ENCODE measurements around the gene SMYD3. TPM values are rescaled to one million over a fixed set of nuclear protein-coding genes. Genes with fewer than 3 reads are reported as not detected.

SMYD3 gene
- total and polyA plus RNA-seq, 2 of the 13 experiments (the other 11 are each of a cell fraction or from before 2014, with no cell fraction given) = 27.7 to 35.8 TPM

DNA sequence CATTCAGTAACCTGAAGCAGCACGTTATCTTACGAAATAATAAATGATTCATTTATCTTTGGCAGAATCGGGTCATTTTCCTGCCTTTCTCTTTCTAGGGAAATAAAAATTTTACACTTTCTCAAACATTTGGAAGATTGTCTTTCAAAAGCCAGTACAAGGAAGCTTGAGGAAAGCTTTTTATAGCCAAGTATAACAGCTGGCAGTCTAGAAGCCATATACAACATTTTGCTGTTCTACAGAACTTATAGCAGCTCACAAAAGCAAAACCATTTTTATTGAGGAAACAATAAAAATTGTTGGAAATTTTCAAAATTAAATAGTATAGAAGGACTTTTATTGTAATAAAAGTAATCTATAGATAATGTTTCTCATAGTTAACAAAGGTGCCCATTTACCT lies 448.6 kb downstream of the SMYD3 start:
- H2AFZ ChIP-seq (ENCODE audit: low read length) = no peak overlapping the region
- CTCF ChIA-PET (ENCODE audit: low intra/inter-chr PET ratio, low total read pairs) = no interaction called here
- no peak for DNase-seq (ENCODE audit: low spot score)
- H3K9me3 ChIP-seq (ENCODE audit: low read length) = no peaks in the 10 kb centered on the region
- FAIRE-seq = no peak
- no peak overlapping the region for H3K27ac ChIP-seq (ENCODE audit: extremely low read length, insufficient read depth, low read length)
- POLR2A ChIA-PET = no interaction called here
- H3K36me3 ChIP-seq (replicated peaks in 1 of 2; ENCODE audit: control insufficient read depth in 1 of 2, insufficient read depth in 2 of 2, low read length in 2 of 2) = no peaks in the 10 kb centered on the region
- intact Hi-C loops (cut with micrococcal nuclease; ENCODE audit: unreplicated experiment) (no loop called here), in situ Hi-C loops (cut with HindIII; ENCODE audit: extremely low pct_ligation_motif_present, low pct_unique_long_range_greater_than_20kb) (no loop called here)
- H3K27me3 ChIP-seq (ENCODE audit: control insufficient read depth in 1 of 2, insufficient read depth in 2 of 2, low read length in 2 of 2) = no peaks in the 10 kb centered on the region
- H3K9ac ChIP-seq (ENCODE audit: insufficient read depth, low read depth, low read length) = no peak overlapping the region
- no peaks in the 10 kb centered on the region for H3K4me1 ChIP-seq (ENCODE audit: insufficient read depth, low read length)
- no peaks in the 10 kb centered on the region for H3K79me2 ChIP-seq (ENCODE audit: insufficient read depth, low read length)
- H3K4me2 ChIP-seq (ENCODE audit: low read depth, low read length) = no peak overlapping the region
- H3K4me3 ChIP-seq (replicated peaks in 1 of 3; ENCODE audit: insufficient read depth in 1 of 3, low read depth in 2 of 3, low read length in 3 of 3) = no peak overlapping the region
- ATAC-seq = no peak
- no TSS peak for BruUV-seq (replicated peaks)
- 96% methylated on average over 3 of the region's 3 CpGs for WGBS (ENCODE audit: low lambda C conversion rate)
- no peaks in the 10 kb centered on the region for H4K20me1 ChIP-seq (ENCODE audit: insufficient read depth, low read length)
- TF ChIP-seq MYNN (CRISPR knock-in tag; IDR thresholded peaks at IDR 0.05; ENCODE audit: low read depth) (no peak), ZNF256 (CRISPR knock-in tag; conservative IDR thresholded peaks at IDR 0.05) (no peak), TP53 (CRISPR knock-in tag; conservative IDR thresholded peaks at IDR 0.05) (no peak), HNRNPL (IDR thresholded peaks at IDR 0.05; ENCODE audit: low read depth, low read length) (no peak), ZNF589 (CRISPR knock-in tag; conservative IDR thresholded peaks at IDR 0.05) (no peak), PHF8 (CRISPR knock-in tag; IDR thresholded peaks at IDR 0.05) (no peak), KMT2B (CRISPR knock-in tag; IDR thresholded peaks at IDR 0.05) (no peak), ARNT2 (CRISPR knock-in tag; IDR thresholded peaks at IDR 0.05; ENCODE audit: low read depth) (no peak), KLF16 (CRISPR knock-in tag; IDR thresholded peaks at IDR 0.05) (no peak), TOE1 (CRISPR knock-in tag; IDR thresholded peaks at IDR 0.05) (no peak), SRF (IDR thresholded peaks at IDR 0.05; ENCODE audit: low read depth, low read length) (no peak), TEAD2 (CRISPR knock-in tag; IDR thresholded peaks at IDR 0.05) (no peak)
- TF ChIP-seq, protein P1, sequence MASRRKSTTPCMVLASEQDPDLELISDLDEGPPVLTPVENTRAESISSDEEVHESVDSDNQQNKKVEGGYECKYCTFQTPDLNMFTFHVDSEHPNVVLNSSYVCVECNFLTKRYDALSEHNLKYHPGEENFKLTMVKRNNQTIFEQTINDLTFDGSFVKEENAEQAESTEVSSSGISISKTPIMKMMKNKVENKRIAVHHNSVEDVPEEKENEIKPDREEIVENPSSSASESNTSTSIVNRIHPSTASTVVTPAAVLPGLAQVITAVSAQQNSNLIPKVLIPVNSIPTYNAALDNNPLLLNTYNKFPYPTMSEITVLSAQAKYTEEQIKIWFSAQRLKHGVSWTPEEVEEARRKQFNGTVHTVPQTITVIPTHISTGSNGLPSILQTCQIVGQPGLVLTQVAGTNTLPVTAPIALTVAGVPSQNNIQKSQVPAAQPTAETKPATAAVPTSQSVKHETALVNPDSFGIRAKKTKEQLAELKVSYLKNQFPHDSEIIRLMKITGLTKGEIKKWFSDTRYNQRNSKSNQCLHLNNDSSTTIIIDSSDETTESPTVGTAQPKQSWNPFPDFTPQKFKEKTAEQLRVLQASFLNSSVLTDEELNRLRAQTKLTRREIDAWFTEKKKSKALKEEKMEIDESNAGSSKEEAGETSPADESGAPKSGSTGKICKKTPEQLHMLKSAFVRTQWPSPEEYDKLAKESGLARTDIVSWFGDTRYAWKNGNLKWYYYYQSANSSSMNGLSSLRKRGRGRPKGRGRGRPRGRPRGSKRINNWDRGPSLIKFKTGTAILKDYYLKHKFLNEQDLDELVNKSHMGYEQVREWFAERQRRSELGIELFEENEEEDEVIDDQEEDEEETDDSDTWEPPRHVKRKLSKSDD (CRISPR knock-in tag; IDR thresholded peaks at IDR 0.05; ENCODE audit: low read depth) = no peak
- TF ChIP-seq, protein P2, sequence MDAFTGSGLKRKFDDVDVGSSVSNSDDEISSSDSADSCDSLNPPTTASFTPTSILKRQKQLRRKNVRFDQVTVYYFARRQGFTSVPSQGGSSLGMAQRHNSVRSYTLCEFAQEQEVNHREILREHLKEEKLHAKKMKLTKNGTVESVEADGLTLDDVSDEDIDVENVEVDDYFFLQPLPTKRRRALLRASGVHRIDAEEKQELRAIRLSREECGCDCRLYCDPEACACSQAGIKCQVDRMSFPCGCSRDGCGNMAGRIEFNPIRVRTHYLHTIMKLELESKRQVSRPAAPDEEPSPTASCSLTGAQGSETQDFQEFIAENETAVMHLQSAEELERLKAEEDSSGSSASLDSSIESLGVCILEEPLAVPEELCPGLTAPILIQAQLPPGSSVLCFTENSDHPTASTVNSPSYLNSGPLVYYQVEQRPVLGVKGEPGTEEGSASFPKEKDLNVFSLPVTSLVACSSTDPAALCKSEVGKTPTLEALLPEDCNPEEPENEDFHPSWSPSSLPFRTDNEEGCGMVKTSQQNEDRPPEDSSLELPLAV (CRISPR knock-in tag; conservative IDR thresholded peaks at IDR 0.05; ENCODE audit: low read depth) = no peak
- TF ChIP-seq, protein P3, sequence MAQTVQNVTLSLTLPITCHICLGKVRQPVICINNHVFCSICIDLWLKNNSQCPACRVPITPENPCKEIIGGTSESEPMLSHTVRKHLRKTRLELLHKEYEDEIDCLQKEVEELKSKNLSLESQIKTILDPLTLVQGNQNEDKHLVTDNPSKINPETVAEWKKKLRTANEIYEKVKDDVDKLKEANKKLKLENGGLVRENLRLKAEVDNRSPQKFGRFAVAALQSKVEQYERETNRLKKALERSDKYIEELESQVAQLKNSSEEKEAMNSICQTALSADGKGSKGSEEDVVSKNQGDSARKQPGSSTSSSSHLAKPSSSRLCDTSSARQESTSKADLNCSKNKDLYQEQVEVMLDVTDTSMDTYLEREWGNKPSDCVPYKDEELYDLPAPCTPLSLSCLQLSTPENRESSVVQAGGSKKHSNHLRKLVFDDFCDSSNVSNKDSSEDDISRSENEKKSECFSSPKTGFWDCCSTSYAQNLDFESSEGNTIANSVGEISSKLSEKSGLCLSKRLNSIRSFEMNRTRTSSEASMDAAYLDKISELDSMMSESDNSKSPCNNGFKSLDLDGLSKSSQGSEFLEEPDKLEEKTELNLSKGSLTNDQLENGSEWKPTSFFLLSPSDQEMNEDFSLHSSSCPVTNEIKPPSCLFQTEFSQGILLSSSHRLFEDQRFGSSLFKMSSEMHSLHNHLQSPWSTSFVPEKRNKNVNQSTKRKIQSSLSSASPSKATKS (CRISPR knock-in tag; IDR thresholded peaks at IDR 0.05) = no peak
- TF ChIP-seq, protein P4, sequence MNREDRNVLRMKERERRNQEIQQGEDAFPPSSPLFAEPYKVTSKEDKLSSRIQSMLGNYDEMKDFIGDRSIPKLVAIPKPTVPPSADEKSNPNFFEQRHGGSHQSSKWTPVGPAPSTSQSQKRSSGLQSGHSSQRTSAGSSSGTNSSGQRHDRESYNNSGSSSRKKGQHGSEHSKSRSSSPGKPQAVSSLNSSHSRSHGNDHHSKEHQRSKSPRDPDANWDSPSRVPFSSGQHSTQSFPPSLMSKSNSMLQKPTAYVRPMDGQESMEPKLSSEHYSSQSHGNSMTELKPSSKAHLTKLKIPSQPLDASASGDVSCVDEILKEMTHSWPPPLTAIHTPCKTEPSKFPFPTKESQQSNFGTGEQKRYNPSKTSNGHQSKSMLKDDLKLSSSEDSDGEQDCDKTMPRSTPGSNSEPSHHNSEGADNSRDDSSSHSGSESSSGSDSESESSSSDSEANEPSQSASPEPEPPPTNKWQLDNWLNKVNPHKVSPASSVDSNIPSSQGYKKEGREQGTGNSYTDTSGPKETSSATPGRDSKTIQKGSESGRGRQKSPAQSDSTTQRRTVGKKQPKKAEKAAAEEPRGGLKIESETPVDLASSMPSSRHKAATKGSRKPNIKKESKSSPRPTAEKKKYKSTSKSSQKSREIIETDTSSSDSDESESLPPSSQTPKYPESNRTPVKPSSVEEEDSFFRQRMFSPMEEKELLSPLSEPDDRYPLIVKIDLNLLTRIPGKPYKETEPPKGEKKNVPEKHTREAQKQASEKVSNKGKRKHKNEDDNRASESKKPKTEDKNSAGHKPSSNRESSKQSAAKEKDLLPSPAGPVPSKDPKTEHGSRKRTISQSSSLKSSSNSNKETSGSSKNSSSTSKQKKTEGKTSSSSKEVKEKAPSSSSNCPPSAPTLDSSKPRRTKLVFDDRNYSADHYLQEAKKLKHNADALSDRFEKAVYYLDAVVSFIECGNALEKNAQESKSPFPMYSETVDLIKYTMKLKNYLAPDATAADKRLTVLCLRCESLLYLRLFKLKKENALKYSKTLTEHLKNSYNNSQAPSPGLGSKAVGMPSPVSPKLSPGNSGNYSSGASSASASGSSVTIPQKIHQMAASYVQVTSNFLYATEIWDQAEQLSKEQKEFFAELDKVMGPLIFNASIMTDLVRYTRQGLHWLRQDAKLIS (CRISPR knock-in tag; IDR thresholded peaks at IDR 0.05) = no peak
